Activated T-cell treated with anti-CD3 and anti-CD28 coated beads, Interleukin-2, amount 50 U/mL, for 48 hours (primary cell): ENCODE results near the gene KCNN3.
"Not testable (repeated sequence)": the region's sequence is repeated elsewhere in the genome, so short reads cannot be mapped to it uniquely, and the experiment has no call there.

Experiments
- DNase-seq, 2 experiments: peaks; one replicate each; pipeline ENCODE4 v3.0.0-alpha.2; 2020

The KCNN3 gene

GRCh38 chr1:154870115-154870571, at the start of gene KCNN3:
TSS of gene KCNN3 (minus strand) at chr1:154870281. CDS start at chr1:154869964, 317 bp downstream.
- peak; percentile 88 to 89 for DNase-seq

GRCh38 chr1:154913273-154913672, 43.2 kb upstream of the KCNN3 start:
- no peak for DNase-seq

DNA sequence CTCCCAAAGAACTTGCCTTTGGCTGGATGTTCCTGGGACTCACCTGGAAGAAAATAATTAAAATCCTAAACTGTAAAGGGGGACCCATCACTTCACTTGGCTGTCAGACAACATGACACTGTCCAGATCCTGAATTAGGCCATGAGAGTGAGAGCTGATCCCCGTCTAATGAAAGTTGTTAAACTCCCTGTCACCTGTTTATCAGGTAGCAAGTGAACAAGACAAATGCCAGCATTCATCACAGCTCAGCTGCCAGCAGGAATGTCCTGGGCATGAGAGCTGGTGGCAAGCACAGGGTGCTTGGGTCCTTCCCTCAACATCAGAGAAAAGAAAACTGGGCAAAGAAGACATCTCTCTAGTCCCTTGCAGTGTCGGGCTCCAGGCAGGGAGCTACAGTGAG, 42.7 kb upstream of the KCNN3 start:
- DNase-seq, result no peak

GRCh38 chr1:154911691-154912550, 41.8 kb upstream of the KCNN3 start:
- no peak for DNase-seq

DNA sequence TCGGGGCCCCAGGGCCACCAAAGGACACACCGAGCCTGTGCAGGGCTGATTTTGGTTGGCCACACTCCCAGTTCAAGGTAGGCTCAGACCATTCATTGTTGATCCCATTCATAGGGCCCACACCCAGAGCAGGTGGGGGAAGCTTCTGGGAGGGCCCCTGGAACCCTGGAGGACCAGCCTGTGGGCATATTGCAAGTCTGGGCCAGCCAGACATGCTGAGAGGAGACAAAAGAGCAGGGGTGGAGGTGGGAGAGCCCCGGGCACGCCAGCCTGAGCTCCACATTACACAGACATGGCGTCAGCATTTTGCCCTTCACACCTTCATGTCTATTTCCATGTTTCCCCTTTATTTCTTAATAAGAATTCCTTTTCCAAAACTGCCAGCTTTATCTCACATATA, 40.8 kb upstream of the KCNN3 start:
- no peak for DNase-seq

DNA sequence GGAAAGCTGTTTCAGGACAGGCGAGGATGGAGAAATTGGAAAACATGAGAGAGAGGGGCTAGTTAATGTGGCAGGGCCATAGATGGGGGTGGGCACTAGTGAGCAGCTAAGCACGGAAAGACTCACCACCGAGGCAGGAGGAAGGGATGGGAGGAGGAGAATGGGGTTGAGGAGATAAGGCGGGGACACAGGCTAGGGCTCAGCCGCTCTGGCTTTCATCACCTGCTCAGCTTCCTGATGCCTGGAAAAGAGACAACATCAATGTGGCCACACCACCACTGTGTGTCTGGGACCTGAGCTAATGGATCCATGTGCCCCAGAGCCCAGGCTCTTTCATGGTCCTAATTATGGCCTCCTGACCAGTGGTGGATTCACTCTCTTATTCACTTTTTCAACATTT, 38.9 kb upstream of the KCNN3 start:
- no peak for DNase-seq

GRCh38 chr1:154908129-154908528, 38.0 kb upstream of the KCNN3 start:
- not testable (repeated sequence) for DNase-seq

- no peak for DNase-seq
These were observed 36.6 kb upstream of the KCNN3 start for GRCh38 chr1:154906621-154907081.

- no peak for DNase-seq
These were observed 33.0 kb upstream of the KCNN3 start for GRCh38 chr1:154902938-154903566.

DNA sequence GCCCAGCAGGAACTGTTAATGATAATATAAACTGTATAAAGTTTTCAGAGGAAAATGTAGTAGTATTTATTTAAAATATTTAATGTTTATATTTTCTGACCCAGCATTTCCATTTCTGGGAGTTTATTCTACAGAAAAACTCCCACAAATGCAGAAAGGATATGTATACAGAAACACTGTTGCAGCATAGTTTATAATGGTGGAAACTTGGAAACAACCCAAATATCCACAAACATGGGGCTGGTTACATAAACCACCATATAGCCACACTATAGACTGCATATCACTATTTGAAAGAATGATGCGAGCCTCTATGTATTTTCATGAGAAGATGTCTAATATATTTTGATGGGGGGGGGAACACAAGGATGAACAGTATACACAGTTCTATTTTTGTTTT, 31.5 kb upstream of the KCNN3 start:
- no peak for DNase-seq

DNA sequence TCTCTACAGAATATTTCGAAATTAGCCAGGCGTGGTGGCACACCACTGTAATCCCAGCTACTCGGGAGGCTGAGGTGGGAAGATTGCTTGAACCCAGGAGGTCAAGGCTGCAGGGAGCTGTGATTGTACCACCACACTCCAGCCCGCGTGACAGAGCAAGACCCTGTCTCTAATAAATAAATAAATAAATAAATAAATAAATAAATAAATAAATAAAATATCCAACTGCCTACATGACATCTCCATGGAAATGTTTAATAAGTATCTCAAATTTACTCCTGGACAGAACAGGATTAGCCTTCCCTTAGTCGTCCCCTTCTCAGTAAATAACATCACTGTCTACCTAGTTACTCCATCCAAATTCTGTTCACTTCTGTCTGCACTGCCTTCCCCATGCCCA, 29.0 kb upstream of the KCNN3 start:
- DNase-seq, result no peak

DNA sequence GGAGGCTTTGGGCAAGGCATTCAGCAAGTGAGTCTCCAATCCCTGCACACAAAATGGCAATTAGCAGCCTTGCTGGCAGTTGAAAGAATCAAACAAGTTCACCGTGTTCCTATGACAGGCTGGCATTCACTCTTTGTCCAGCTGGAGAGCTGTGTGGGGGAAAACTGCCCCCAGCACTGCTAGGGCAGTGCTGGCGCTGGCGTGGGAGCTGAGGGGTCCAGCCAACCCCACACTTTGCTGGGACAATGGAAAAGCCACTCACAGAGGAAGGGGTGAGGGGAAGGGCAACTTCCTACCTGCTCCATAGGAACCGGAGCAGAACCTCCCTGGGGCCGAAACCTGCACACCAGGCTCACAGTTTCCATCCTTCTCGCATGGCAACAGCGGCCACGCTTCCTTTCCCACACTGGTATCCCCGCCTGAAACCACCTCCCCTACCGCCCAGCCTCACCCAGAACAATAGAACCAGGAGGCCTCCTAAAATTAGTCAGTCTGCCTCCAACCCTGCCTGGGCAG, 26.7 kb upstream of the KCNN3 start:
- DNase-seq, result no peak

- no peak for DNase-seq
These were observed 25.7 kb upstream of the KCNN3 start for GRCh38 chr1:154895798-154896197.

DNA sequence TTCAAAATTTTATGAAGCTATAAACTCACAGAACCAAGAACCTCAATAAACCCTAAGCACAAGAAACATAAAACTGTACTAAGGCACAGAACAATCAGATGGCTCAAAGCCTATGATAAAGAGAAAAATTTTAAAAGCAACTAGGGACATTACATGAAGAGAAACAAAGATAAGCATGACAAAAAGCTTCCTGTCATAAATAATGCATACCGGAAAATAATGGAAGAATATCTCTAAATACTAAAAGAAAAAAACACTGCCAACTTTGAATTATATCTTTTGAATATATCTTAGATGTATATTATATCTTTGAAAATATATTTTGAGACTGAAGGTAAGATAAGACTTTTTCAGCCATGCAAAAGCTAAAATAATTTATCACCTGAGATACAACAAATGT, 21.4 kb upstream of the KCNN3 start:
- no peak for DNase-seq

GRCh38 chr1:154888757-154889156, 18.7 kb upstream of the KCNN3 start:
- DNase-seq, result no peak

- no peak for DNase-seq
These were observed 16.4 kb upstream of the KCNN3 start for GRCh38 chr1:154886281-154887015.

DNA sequence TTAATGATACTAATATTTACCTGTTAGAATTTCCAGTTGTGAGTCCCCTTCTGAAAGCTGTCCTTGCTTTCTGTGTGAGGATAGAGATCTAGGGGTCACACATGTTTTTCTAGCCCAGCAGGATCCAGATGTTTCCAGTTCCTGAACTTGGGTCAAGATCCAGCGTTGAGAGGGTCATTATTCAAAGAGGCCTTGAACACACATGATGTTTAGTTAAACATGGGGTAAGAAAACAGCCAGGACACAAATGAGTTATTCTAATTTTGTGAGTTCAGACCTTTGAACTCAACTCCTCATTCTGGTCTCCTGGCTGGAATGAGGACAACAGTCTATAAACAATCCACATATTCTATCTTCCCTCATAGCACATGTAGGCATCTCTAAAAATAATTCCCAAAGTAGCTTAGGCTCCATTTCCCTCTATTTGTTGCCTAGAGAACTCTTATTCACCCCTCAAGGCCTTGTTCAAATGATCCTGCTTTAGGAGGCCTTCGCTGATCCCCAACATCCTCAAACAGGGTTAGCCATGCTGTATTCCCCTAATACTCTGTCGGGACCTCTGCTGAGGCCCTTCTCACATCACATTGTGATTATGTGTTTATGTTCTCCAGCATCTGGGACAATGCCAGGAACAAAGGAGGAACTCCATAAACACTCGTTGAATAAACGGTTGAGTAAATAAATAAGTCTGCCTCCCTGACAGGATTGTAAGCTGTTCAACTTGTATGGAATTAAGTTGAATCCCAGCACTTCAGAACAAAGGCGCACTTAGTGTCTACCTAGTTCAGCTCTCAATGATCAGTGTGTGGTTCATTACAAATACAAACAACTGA, 15.0 kb upstream of the KCNN3 start:
- DNase-seq, result no peak

DNA sequence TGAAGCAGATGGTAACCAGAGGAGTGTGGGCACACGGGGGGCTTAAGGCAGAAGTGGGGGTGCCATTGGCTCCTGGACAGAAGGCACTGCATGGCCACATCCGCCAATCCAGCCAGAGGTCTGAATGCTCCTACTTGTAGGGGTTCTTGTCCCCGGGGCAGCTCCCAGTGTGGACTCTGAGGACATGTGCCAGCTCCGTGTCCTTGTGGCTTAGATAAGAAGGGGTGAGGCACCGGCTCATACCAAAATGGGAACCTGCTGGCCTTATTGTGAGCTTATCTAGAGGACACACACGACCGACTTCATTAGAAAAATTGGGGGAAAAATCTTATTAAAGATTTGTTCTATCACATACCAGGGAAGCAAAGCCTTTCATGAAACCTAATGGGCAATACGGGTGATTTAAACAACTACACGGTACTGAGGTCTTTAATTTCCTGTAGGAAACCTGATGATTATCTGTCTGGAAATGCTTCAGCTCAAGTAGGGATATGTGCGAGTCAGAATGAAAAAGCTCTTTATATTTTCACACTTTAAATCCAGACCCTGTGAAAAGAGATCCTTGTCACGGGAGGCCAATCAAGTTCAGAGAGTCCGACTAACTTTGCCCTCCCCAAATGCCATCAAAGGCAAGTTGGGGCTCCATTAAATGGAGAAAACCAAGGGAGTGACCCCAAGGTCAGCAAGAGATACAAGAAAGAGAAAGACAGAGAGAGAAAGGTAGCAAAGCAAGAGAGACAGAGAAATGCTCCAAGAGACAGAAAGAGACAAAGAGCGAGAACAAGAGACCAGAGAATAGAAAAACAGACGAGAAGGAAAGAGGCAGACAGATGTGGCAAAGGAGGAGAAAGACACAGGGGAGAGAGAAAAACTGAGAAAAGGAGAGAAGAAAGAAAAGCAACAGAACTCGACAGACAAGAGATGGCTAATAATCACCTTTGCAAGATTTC, 14.1 kb upstream of the KCNN3 start:
- DNase-seq, result no peak

DNA sequence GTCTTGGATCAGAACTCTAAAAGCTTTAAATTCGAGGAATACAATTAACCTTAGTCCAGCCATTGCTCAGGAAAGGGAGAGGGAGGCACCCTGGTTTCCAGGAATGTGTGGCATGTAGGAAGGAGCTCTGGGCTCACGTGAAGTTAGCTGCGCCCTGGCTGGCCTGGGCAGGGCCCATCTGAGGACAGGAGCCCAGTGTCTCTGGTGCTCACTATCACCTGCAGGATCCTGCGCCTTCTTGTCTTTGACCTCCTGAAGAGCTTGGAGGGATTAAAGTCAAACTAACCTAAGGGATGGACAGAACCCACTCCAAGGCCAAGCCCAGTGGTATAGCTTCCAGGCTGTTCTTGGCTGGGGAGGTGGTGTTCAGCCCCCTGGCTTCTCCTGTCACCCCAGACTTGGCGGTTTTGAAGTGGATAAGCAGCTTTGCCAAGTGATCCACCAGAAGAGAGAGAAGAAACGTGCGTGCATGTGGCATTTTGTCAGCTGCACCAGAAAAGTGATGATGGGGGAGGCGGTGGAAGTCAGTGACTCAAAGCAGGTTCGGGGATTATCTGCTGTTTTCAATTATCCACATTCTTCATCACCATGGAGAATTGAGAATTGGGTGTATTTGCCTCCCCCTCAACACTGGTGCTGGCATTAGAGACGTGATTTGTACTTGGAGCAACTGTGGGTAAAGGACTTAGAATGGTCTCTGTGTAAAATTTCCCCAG, 11.9 kb upstream of the KCNN3 start:
- no peak for DNase-seq

- DNase-seq, result no peak
These were observed 10.6 kb upstream of the KCNN3 start for GRCh38 chr1:154880671-154881070.
